NCI-H2171 (cell line): ENCODE data around the gene HECTD2.
"Not testable (repeated sequence)": the region's sequence is repeated elsewhere in the genome, so short reads cannot be mapped to it uniquely, and the experiment has no call there.

Experiments
- DNase-seq: peaks from one replicate; lab custom pipeline; 2025; lab: John Stamatoyannopoulos, UW

Gene HECTD2

GRCh38 chr10:91409869-91410637, at the start of gene HECTD2:
Gene HECTD2, plus strand, starts transcription at chr10:91410344. Its CDS starts 95 bp downstream, at chr10:91410439.
- peak; percentile 69 for DNase-seq

GRCh38 chr10:91360461-91360860, 49.7 kb upstream of the HECTD2 start:
- DNase-seq = no peak

- DNase-seq = not testable (repeated sequence)
Observed at GRCh38 chr10:91365519-91365918, 44.6 kb upstream of the HECTD2 start.

GRCh38 chr10:91366704-91367103, 43.4 kb upstream of the HECTD2 start:
- DNase-seq = no peak

- DNase-seq = no peak
Observed at GRCh38 chr10:91367127-91367531, 43.0 kb upstream of the HECTD2 start.

GRCh38 chr10:91367558-91367957, 42.6 kb upstream of the HECTD2 start:
- DNase-seq = no peak

- DNase-seq = not testable (repeated sequence)
Observed at GRCh38 chr10:91369978-91370589, 40.1 kb upstream of the HECTD2 start.

GRCh38 chr10:91374052-91374451, 36.1 kb upstream of the HECTD2 start:
- no peak for DNase-seq

GRCh38 chr10:91378061-91378460, 32.1 kb upstream of the HECTD2 start:
- DNase-seq = no peak

GRCh38 chr10:91380873-91381256, 29.3 kb upstream of the HECTD2 start:
- DNase-seq = no peak

- peak; percentile 61 for DNase-seq
Observed at GRCh38 chr10:91381257-91381891, 28.8 kb upstream of the HECTD2 start.

- DNase-seq = no peak
Observed at GRCh38 chr10:91385306-91386085, 24.6 kb upstream of the HECTD2 start.

- peak; percentile 52 for DNase-seq
Observed at GRCh38 chr10:91389636-91390512, 20.3 kb upstream of the HECTD2 start.

- DNase-seq = not testable (repeated sequence)
Observed at GRCh38 chr10:91390513-91390825, 19.7 kb upstream of the HECTD2 start.

- no peak for DNase-seq
Observed at GRCh38 chr10:91391920-91392319, 18.2 kb upstream of the HECTD2 start.

- no peak for DNase-seq
Observed at GRCh38 chr10:91406322-91406721, 3.8 kb upstream of the HECTD2 start.

- peak; percentile 33 for DNase-seq
Observed at GRCh38 chr10:91409069-91409868, 875 bp upstream of the HECTD2 start.

GRCh38 chr10:91410638-91411371, 661 bp downstream of the HECTD2 start:
- DNase-seq = no peak

- DNase-seq = no peak
Observed at GRCh38 chr10:91411621-91412020, 1.5 kb downstream of the HECTD2 start.
